Measurements from ENCODE around the gene LHFPL6.

DNA sequence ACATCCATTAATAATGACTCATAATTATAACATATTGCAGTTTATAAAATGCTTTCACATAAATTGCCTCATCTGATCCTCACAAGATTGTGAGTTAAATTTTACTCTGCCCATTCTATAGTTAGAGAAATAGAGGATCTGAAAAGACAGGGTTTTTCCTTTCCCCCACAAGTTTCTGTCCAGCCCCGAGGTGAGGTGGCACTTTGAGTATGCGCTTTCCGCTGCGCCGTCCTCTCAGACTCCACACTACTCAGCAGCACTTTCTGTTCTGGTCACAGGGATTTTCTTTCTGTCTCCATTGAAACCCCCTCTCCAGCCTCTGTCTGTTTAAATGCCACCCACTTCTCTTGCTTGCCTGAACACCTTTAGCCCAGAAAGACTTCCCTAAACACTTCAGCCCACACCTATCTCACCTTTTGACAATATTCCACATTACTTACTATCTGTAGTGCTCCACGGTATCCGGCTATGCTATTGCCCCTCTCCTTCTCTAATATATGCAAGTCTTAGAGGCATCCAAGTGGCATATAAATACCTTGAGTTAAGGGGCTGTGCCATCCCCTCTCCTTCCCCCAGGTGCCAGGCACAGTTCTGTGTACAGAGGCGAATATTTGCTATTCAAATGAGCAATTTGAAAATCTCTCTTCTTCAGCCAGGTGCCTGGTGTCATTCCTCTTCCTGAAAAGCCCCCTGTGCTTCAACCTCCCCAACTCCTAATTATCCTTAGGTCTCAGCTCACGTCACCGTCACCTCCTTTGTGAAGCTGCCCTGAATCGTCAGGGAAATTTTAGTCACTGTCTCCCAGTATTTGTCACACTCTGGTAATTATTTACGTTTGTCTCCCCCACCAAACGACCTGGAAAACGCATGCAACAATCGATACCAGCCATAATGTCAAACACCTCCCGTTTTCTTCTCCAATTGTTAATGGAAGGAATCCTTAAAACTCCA lies 296.1 kb downstream of the LHFPL6 start:
- TF ChIP-seq GATA2 (IDR thresholded peaks at IDR 0.05; ENCODE audit: low read depth, low read length) (no peak), GATA3 (IDR thresholded peaks at IDR 0.05; ENCODE audit: low read depth, low read length) (no peak)
